Testis (tissue), 3 donors: Measurements from ENCODE around the gene TANK. TPM values are rescaled to one million over a fixed set of nuclear protein-coding genes. Genes with fewer than 3 reads are reported as not detected.

Experiments
- DNase-seq: peaks from one replicate; pipeline ENCODE4 v3.0.0-alpha.2; 2019
- H3K27ac ChIP-seq, 2 donors: fragments of 200-600 bp; sonication (generic); one replicate each; pipeline ENCODE4 v1.5.1; 2019
- H3K27me3 ChIP-seq: fragments of 200-600 bp; sonication (generic); one replicate; pipeline ENCODE4 v1.5.1; 2019
- H3K36me3 ChIP-seq: fragments of 200-600 bp; sonication (generic); one replicate; pipeline ENCODE4 v1.5.1; 2017; ENCODE audit warnings: low read depth; ENCODE audit errors: missing control alignments
- H3K4me1 ChIP-seq: fragments of 200-600 bp; sonication (generic); one replicate; pipeline ENCODE4 v1.5.1; 2019
- H3K4me3 ChIP-seq, 2 donors: fragments of 200-600 bp; sonication (generic); one replicate each; pipeline ENCODE4 v1.5.1; 2017 to 2019
- H3K9me3 ChIP-seq: fragments of 200-600 bp; sonication (generic); one replicate; pipeline ENCODE4 v1.5.1; 2017
- POLR2A ChIP-seq: fragments of 450-650 bp; IDR thresholded peaks from one replicate; pipeline ENCODE4 v1.6.1; 2017; ENCODE audit warnings: antibody characterized with exemption, mild to moderate bottlenecking, moderate library complexity
- WGBS, 2 donors: methylation state at CpG; one replicate each; pipeline ENCODE4 v1.1.5; 2018; 5-methylcytosine and 5-hydroxymethylcytosine counted together
- intact Hi-C: fragments of 100-400 bp; cut with DNase I; formaldehyde crosslinking; loops from one replicate; pipeline ENCODE4 v1.15.1; 2023; ENCODE audit warnings: low total_unique reads
- polyA plus RNA-seq: library from polyadenylated mRNA; stranded (reverse); fragments of 350-450 nt; fragmentation: Illumina TruSeq; extraction: RNeasy Lipid Tissue Mini Kit (QIAGEN cat#74804); gene quantifications from one replicate; pipeline ENCODE4 v1.2.3, GENCODE V29; 2014; ENCODE audit warnings: low read depth, low replicate concordance; ENCODE audit not compliant: insufficient read depth
- total RNA-seq, 2 donors: library from RNA; depleted of rRNA; stranded (reverse); fragments of >200 nt; gene quantifications; one replicate each; pipeline ENCODE4 v1.2.3, GENCODE V29; 2016
- TF ChIP-seq, protein P1 (sequence below), 3 experiments: fragments of 450-650 bp in 2 of 3; fragments of 200-600 bp in 1 of 3; sonication (generic) in 1 of 3; IDR thresholded peaks; one replicate each; pipeline ENCODE4 v1.5.1; 2016 to 2019; ENCODE audit warnings: antibody characterized with exemption in 3 of 3, mild to moderate bottlenecking in 2 of 3, moderate library complexity in 1 of 3

The TANK gene
- total and polyA plus RNA-seq, 3 donors from 2014 or later = 34.7 to 63.6 (median 52.8) TPM

DNA sequence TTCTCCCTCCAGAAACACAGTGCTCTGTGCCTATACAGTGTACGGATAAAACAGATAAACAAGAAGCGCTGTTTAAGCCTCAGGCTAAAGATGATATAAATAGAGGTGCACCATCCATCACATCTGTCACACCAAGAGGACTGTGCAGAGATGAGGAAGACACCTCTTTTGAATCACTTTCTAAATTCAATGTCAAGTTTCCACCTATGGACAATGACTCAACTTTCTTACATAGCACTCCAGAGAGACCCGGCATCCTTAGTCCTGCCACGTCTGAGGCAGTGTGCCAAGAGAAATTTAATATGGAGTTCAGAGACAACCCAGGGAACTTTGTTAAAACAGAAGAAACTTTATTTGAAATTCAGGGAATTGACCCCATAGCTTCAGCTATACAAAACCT is 70.7 kb downstream of the TANK start:
- intact Hi-C loops = no loop called here
- TF ChIP-seq, protein P1, sequence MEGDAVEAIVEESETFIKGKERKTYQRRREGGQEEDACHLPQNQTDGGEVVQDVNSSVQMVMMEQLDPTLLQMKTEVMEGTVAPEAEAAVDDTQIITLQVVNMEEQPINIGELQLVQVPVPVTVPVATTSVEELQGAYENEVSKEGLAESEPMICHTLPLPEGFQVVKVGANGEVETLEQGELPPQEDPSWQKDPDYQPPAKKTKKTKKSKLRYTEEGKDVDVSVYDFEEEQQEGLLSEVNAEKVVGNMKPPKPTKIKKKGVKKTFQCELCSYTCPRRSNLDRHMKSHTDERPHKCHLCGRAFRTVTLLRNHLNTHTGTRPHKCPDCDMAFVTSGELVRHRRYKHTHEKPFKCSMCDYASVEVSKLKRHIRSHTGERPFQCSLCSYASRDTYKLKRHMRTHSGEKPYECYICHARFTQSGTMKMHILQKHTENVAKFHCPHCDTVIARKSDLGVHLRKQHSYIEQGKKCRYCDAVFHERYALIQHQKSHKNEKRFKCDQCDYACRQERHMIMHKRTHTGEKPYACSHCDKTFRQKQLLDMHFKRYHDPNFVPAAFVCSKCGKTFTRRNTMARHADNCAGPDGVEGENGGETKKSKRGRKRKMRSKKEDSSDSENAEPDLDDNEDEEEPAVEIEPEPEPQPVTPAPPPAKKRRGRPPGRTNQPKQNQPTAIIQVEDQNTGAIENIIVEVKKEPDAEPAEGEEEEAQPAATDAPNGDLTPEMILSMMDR (IDR thresholded peaks at IDR 0.05) = no peak
- TF ChIP-seq POLR2A = no peak
- Histone ChIP-seq H3K9me3 (no peaks in the 10 kb centered on the region), H3K27me3 (no peaks in the 10 kb centered on the region), H3K4me3 (no peak overlapping the region), H3K36me3 (no peaks in the 10 kb centered on the region), H3K27ac (no peak overlapping the region), H3K4me1 (no peaks in the 10 kb centered on the region)
- WGBS, 2 donors = 88% methylated on average over 4 of the region's 4 CpGs
- DNase-seq = no peak

DNA sequence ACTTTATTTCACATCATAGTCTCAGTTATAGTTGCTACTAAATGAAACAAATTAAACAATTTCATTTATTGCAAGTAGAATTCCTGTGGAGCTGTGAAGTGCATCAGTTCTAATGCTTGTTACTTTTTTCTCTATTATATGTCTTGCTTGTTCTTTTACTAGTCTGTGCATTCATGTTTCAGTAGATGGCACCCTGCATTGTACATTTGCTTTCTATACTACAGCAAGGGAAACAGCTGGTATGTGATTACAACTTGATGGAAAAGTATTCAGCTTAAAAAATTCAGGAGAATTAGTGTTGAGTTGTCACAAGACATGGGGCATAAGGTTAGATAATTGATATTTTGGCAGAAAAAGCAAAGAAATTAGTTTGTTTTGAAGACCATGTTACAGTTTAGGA is 72.3 kb downstream of the TANK start:
- Histone ChIP-seq H3K27ac (no peak overlapping the region), H3K27me3 (no peaks in the 10 kb centered on the region), H3K4me1 (no peaks in the 10 kb centered on the region), H3K9me3 (no peaks in the 10 kb centered on the region), H3K36me3 (no peaks in the 10 kb centered on the region), H3K4me3 (no peak overlapping the region)
- TF ChIP-seq POLR2A = no peak
- TF ChIP-seq, protein P1 (IDR thresholded peaks at IDR 0.05) = no peak
- intact Hi-C loops = no loop called here
- DNase-seq = no peak

DNA sequence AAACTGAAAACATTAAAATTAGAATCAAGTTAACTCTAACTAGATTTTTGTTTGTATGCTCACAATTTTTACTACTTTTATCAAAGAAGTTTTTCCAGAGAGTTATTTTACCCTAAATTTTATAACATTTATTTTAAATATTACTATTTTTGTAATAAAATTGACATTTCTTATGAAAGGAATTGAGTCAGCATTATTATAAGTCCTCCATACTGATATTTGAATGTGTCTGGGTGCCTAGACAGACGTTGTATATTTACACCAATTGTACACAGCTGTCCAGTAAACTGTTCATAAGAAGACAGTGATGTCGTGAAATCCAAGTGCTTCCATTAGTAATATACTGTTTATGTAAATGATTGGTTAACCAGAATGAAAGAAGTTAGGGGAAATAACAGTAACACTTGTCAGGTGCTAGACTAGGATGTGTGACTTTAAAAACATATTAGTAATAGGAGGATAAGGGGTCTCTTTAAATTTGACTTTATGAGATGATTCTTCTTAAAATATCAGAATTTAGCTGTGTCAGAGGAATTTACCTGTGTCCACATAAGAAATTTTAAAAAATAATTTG is 73.7 kb downstream of the TANK start:
- Histone ChIP-seq H3K4me1 (peaks cover 3% of the 10 kb centered on the region), H3K36me3 (no peaks in the 10 kb centered on the region), H3K27me3 (no peaks in the 10 kb centered on the region), H3K4me3 (no peak overlapping the region), H3K27ac (no peak overlapping the region), H3K9me3 (no peaks in the 10 kb centered on the region)
- no peak for TF ChIP-seq POLR2A
- TF ChIP-seq, protein P1 (IDR thresholded peaks at IDR 0.05) = no peak
- intact Hi-C loops = no loop called here
- no peak for DNase-seq
- WGBS, 2 donors = 90 to 94% methylated on average over 2 of the region's 2 CpGs

DNA sequence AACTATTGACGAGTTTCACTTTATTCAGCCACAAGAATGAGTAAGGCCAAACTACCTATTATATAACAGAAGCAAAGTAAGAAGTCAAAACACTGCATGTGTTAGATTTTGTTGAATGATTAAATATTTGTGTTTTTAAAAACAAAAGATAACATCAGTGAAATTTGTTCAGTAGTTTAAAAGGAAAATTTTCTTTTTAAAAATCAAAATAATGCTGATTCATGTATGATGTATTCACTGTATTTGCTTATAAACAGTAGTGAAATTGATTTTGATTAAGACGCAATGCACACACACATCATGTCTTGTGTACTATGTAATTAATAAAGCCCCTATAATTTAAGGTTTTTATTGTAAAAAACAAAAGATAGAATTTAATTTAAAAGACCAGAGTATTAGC is 74.4 kb downstream of the TANK start:
- no peak for DNase-seq
- no peaks in the 10 kb centered on the region for H3K27me3 ChIP-seq
- intact Hi-C loops = no loop called here
- no peaks in the 10 kb centered on the region for H3K9me3 ChIP-seq
- no peaks in the 10 kb centered on the region for H3K36me3 ChIP-seq
- H3K4me3 ChIP-seq = no peak overlapping the region
- H3K4me1 ChIP-seq = peaks cover 3% of the 10 kb centered on the region
- 93 to 95% methylated on average over 2 of the region's 2 CpGs for WGBS, 2 donors
- TF ChIP-seq, protein P1 (IDR thresholded peaks at IDR 0.05) = no peak
- TF ChIP-seq POLR2A = no peak
- no peak overlapping the region for H3K27ac ChIP-seq
